ENCODE results near the gene RGS6.

RGS6 gene

GRCh38 chr14:72165229-72165698 lies 233.0 kb downstream of the RGS6 start:
- DNase-seq = no peak

DNA sequence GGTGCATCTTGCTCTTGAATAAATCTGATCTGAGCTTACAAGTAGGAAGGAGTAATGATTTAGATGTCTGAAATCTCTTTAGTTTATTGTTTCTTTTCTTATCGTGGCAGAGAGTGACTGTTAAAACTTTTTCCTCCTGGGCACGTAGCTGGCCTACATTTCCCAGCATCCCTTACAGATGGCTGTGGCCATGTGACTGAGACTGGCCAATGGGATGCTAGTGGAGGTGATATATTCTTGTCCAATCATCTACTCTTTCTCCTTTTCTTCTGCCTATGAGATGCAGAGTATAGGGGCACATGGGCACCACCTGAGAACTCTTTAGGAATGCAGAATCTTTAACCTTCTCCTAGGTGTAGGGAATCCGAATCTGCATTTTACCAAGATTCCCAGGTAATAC lies 237.3 kb downstream of the RGS6 start:
- no peak for DNase-seq

DNA sequence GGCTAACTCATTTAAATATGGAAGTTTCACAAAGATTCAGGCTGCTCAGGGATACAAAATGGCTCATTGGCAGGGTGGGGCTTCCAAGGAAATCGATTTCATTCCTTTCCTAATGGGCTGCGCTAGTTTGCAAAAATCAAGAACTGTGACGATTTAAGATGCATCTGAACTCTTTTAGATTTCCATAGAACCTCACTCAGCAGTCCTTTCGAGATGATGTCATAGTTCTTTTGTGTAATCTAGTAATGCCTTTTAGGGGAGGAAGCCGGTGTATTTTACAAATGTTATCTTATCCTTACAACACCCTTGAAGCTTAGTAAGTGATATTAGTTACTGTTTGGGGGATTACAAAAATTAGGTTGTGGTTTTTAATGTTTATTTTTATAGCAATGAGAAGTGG lies 239.8 kb downstream of the RGS6 start:
- DNase-seq = no peak

- no peak for DNase-seq
Observed at GRCh38 chr14:72172597-72172996, 240.4 kb downstream of the RGS6 start.

DNA sequence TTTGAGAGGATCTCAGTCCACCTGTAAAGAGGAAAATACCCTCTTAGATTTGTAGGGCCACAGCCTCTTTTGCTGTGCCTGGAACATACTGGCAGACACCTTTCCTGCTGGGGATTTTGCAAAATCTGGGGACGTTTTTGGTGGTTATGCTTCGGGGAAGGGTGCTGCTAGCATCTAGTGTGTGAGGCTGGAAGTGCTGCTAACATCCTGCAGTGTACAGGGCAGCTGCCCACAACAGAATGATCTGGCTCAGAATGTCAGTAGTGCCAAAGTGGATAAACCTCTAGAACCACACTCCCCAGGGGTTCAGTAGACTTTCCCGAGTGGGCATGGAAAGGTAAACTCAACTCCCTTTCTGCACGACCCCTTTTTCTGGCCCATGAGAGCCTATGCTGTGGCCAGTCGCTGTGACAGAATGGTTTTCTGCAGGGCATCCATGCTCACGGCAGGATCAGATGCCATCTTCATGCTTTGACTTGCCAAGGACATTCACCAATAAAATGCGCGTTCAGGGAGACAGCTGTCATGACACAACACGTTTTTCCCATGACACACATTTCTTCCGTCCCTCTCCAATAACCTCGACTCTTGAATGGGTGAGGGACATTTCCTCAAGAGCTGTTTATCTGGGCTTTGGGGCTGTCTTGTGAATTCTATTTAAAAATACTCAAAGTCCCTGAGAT lies 240.9 kb downstream of the RGS6 start:
- DNase-seq = no peak

GRCh38 chr14:72177251-72177650 lies 245.0 kb downstream of the RGS6 start:
- no peak for DNase-seq

- DNase-seq = no peak
Observed at GRCh38 chr14:72178517-72178916, 246.3 kb downstream of the RGS6 start.

DNA sequence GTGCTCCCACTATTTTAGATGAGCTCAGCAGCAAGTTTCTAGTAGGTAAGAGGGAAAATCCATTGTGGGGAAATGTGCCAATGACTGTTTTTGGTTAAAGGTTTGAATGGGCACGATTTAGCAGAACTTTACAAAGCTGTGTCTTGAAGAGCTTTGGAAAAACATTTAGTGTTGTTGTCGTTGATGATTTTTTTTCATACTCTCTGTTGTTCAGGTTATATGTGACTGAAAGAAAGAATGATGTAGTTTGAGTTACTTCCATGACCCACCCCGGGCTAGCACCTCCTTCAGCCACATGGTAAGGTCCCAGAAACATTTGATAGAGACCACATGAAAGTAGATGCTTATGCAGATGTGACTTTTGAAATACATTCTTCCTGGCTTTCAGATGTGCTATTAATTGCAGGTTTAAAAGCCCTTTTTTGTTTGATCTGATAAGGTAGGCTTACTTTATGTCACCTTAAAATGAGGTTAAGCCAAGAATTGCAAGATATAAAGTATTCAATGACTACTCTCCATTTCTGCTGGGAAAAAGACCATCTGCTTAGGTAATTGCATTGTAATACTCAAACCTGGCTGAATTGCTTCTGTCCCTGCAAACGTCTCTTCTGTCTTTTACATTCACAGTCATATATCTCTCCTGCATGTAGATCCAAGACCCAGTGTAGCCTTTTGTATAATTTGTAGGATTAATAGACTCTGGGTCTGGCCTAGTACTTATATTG lies 250.6 kb downstream of the RGS6 start:
- no peak for DNase-seq

DNA sequence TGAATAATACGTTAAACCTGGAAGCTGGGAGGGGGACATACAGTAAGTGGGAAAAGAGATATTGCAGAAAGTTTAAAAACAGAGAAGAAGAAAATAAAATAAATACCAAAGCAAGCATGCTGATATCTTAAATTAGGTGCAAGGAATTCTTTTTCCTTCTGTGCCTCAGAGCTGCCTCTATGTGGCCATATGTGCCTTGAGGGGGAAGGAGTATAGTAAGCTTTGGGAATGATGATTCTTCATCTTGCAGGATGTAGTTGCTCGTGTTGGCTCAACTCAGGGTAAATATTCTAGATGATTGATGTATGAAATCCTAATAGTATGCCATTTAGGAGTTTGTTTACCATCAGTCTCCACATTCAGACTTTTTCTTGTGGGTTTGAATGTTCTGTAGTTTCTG lies 251.4 kb downstream of the RGS6 start:
- no peak for DNase-seq

DNA sequence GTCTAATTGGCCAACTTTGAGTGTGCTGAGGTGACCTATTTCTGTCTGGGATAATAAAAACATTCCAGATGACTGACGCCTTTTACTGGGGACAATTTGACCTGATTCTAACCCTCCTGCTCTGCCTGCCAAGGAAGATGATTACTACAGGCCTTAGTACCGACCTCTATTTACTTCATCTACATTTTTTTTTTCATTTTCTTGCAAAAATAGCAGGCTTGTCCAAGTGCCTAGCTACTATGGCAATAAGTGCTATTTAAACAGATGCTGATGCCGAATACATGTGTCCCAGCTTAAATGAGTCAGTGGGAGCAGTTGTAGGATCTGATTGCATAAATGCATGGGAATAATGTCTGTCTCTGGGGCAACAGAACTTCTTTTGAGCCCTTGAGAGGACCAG lies 254.3 kb downstream of the RGS6 start:
- no peak for DNase-seq

DNA sequence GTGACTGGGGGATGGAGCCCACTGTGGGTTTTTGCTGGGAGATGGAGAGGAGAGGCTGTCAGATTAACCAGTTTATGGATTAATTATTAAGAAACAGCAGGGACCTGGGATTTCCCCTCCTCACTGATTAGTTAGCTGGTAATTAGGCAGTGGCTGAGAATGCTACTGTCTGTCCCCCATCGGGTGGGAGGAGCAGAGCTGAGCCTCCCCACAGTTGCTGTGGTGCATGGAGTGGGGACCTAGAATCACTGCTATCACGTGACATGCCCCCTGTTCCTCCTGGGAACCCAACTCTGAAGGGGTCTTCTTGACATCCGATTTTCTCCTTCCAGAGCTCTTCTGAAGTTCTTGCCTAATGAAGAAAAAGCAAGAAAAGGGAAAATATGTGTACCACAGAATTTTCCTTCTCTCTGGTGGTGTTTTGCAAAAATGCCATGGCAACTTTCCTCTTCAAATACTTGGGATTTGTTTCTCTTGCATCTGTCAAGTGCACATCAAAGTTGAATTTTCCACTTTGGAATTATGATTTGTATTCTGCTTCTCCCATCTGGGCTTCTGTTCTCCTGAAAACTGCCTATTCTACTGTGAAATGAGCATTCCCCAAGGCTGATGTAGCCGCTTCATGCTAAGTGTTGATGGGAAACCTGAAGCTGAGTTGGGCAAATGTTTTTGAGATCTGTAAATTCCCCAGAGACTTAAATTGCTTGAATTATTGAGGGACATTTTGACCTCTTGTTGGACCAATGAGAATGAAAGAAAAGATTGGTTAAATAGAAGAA lies 264.2 kb downstream of the RGS6 start:
- DNase-seq = no peak

GRCh38 chr14:72201645-72202044 lies 269.4 kb downstream of the RGS6 start:
- DNase-seq = no peak

- DNase-seq = no peak
Observed at GRCh38 chr14:72213424-72213823, 281.2 kb downstream of the RGS6 start.

DNA sequence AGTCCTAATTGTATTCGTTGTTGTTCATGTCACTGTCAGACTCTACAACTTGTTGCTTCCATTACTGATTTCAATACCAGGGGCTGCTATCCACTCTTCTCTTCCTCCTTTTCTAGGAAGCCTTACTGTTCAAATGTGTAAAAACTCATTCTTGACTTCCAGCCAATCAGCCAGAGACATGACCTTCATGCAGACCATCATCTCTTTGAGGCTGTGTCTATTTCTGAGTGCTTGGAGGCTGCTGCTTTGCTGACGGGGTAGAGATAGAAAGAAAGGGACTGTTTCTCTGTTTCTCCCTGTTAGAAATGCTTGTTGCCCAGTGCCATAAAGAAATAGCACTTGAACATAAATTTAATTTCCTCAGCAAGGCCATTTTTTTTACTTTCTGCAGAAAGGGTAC lies 282.9 kb downstream of the RGS6 start:
- no peak for DNase-seq

GRCh38 chr14:72217135-72217534 lies 284.9 kb downstream of the RGS6 start:
- no peak for DNase-seq

- no peak for DNase-seq
Observed at GRCh38 chr14:72222046-72222445, 289.8 kb downstream of the RGS6 start.

DNA sequence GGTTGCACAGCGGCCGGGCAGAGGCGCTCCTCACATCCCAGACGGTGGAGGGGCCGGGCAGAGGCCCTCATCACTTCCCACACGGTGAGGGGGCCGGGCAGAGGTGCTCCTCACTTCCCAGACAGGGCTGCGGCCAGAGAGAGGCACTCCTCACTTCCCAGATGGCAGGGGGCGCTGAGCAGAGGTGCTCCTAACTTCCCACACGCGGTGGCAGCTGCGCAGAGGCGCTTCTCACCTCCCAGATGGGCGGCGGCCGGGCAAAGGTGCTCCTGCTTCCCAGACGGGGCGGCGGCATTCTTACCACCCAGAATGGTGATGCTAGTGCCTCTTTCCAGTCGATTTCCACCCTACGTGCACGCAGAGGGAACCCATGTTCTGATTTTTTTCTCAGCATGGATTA lies 304.4 kb downstream of the RGS6 start:
- no peak for DNase-seq

DNA sequence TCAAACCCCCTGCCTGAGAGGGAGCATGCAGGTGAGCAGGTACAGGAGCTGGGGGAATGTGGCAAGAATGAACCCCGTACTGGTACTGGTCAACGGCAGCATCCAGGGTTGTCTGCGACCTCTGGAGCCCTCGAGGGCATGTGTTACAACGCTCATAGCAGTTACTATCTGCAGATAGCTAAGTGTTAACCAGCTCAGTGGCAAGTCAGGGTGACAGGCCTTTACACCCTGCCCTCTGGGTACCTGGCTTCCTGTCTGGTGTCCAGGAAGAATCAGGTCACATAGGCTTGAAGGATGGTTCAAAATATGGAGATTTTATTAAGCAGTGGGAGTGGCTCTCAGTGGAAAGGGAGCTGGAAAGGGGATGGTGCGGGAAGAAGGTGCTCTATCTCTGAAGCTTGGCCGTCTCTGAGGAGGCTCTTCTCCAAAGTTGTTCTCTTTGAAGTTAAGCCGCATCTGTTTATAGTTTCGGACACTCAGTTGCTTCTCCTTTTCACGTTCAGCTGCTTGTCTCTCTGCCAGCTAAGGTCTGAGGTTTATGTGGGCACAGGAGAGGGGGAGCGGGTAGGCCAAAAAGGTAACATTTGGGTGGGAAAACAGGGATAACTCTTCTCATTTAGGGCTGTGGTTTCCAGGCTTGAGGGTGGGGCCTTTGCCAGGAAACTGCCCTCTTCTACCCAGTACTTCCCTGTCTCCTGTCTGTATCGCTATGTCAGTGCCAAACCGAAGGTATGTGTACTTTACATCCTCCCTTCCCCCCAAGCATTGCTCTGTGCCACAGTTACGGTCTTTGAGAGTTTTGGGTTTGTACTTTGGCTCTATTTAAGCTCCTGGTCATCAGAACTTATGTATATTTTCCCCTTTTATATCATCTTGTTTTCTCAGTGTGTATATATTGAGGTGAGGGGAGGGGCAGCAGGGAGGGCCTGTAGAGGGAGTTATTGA lies 305.8 kb downstream of the RGS6 start:
- DNase-seq = no peak

GRCh38 chr14:72243309-72244293 lies 311.4 kb downstream of the RGS6 start:
- no peak for DNase-seq

DNA sequence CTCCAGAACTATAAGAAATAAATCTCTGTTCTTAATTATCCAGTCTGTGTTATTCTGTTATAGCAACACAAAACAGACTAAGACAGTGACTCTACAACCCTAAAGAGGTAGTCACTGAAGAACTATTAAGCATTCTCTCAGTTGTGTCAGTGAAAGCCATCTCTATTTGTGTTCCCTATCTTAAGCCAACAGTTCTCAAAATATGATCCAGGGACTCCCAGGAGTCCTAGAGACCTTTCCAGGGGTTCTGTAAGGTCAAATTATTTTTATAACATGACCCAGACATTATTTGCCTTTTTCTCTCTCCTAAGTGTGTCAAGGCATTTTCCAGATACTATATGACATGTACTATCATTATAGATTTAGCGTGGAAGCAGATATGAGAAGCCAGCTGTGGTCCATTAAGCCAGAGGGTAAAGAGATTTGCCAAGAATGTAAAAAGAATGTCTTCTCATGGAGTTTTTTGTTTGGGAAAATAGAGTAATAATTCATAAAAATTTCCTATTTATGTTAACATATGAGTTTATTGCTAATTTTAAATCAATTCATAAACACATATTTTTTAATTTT lies 315.8 kb downstream of the RGS6 start:
- DNase-seq = no peak

GRCh38 chr14:72253503-72253902 lies 321.3 kb downstream of the RGS6 start:
- no peak for DNase-seq

Measured in fibroblast of skin of abdomen (primary cell).